Measurements from ENCODE around the gene MLLT6.

DNA sequence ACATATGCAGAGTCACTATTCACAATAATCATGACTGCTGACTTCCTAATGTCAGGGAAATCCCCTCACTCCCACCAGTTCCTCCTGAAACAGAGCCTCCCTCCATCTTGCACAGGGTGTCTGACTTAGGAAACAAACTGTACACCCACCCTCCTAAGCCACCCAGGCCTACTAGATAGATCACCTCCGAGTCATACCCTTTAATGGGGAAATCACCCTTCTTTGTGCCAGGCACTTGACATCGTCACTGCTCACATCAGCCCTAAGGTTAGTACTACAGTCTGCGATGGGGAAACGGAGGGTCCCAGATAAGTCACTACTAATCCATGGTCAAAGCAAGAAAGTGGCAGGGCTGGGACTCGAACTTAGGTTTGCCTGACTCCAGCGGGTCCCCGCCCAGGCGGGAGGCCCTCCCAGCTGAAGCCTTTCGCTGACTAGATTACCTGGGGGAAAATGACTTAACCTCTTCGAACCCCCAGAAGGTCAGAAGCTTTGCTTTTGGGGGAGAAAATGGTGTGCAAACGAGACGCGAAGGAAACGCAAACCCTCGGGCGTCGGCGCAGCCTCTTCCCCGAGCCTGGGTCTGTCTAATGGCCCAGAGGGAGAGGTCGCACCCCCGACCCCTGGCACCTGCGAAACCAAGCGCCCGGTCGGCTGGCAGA is 3.4 kb upstream of the MLLT6 start:
- TF ChIP-seq, protein P1, sequence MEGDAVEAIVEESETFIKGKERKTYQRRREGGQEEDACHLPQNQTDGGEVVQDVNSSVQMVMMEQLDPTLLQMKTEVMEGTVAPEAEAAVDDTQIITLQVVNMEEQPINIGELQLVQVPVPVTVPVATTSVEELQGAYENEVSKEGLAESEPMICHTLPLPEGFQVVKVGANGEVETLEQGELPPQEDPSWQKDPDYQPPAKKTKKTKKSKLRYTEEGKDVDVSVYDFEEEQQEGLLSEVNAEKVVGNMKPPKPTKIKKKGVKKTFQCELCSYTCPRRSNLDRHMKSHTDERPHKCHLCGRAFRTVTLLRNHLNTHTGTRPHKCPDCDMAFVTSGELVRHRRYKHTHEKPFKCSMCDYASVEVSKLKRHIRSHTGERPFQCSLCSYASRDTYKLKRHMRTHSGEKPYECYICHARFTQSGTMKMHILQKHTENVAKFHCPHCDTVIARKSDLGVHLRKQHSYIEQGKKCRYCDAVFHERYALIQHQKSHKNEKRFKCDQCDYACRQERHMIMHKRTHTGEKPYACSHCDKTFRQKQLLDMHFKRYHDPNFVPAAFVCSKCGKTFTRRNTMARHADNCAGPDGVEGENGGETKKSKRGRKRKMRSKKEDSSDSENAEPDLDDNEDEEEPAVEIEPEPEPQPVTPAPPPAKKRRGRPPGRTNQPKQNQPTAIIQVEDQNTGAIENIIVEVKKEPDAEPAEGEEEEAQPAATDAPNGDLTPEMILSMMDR (IDR thresholded peaks at IDR 0.05): no peak
- TF ChIP-seq, protein P2, sequence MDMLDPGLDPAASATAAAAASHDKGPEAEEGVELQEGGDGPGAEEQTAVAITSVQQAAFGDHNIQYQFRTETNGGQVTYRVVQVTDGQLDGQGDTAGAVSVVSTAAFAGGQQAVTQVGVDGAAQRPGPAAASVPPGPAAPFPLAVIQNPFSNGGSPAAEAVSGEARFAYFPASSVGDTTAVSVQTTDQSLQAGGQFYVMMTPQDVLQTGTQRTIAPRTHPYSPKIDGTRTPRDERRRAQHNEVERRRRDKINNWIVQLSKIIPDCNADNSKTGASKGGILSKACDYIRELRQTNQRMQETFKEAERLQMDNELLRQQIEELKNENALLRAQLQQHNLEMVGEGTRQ (IDR thresholded peaks at IDR 0.05): no peak
- no peak for TF ChIP-seq MYC (IDR thresholded peaks at IDR 0.05; ENCODE audit: borderline replicate concordance, low read length)
- TF ChIP-seq REST (IDR thresholded peaks at IDR 0.05): no peak
- no peak for TF ChIP-seq POLR2A (IDR thresholded peaks at IDR 0.05; ENCODE audit: low read length)
- no peak for TF ChIP-seq SREBF2 (IDR thresholded peaks at IDR 0.05)
- no peak for TF ChIP-seq MAZ (IDR thresholded peaks at IDR 0.05; ENCODE audit: borderline replicate concordance, low read depth, low read length)
- TF ChIP-seq JUN (IDR thresholded peaks at IDR 0.05): no peak

All from A549 (cell line).